ENCODE data around the gene MCC.

GRCh38 chr5:113394658-113395057 lies 93.6 kb downstream of the MCC start:
- TF ChIP-seq CTCF (conservative IDR thresholded peaks at IDR 0.05; ENCODE audit: low read length) (no peak), EZH2phosphoT487 (IDR thresholded peaks at IDR 0.05; ENCODE audit: borderline replicate concordance, low read depth, low read length) (no peak)
